Measurements from ENCODE around the gene TIA1.

DNA sequence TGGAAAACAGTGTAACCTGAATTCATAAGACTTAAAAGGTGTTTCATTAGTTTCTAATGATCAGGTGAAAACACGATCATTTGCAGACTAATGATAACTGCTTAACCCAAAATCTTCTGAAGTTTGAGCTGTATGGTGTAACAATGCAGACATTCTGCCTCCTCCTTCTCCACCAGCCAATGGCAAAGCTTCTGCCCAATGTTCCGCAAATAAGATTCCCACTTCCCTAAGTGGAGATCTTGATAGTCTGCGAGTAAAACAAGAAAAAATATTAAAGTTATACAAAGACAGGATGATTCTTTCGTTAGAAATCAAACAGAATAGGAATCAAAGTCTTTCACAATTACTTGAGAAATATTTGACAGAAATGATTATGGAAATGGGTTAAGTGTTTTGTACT lies 65.7 kb downstream of the TIA1 start:
- TF ChIP-seq, protein P1, sequence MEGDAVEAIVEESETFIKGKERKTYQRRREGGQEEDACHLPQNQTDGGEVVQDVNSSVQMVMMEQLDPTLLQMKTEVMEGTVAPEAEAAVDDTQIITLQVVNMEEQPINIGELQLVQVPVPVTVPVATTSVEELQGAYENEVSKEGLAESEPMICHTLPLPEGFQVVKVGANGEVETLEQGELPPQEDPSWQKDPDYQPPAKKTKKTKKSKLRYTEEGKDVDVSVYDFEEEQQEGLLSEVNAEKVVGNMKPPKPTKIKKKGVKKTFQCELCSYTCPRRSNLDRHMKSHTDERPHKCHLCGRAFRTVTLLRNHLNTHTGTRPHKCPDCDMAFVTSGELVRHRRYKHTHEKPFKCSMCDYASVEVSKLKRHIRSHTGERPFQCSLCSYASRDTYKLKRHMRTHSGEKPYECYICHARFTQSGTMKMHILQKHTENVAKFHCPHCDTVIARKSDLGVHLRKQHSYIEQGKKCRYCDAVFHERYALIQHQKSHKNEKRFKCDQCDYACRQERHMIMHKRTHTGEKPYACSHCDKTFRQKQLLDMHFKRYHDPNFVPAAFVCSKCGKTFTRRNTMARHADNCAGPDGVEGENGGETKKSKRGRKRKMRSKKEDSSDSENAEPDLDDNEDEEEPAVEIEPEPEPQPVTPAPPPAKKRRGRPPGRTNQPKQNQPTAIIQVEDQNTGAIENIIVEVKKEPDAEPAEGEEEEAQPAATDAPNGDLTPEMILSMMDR (conservative IDR thresholded peaks at IDR 0.05 in 1 of 2, IDR thresholded peaks at IDR 0.05 in 1 of 2; ENCODE audit: low read depth in 1 of 2, low read length in 2 of 2), result no peak
- TF ChIP-seq EZH2 (IDR thresholded peaks at IDR 0.05; ENCODE audit: low read length, missing control alignments), result no peak

Data from fibroblast of lung (primary cell).